ENCODE results near the gene ZNF8.
"Not testable (repeated sequence)": the region's sequence is repeated elsewhere in the genome, so short reads cannot be mapped to it uniquely, and the experiment has no call there.

ZNF8 gene

GRCh38 chr19:58300620-58301019 is 21.9 kb downstream of the ZNF8 start:
- DNase-seq, result no peak

DNA sequence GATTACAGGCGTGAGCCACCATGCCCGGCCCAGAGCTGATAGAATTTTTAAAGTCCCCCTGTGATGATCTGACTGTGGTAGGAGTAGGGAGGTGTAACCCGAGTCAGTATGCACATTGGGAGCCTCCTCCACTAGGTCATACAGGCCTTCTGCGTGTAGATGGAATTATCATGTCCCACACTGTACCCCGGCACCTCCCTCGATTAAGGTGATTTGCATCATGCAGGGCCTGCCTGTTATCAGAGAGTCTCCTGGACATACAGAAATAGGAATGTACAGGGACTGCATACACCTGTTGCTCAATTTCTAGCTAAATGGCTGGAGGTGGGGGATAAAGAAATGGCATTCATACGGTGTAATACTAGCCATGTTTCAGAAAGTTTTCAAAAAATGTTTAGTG is 25.5 kb downstream of the ZNF8 start:
- DNase-seq, result no peak

- DNase-seq, result no peak
These were observed 26.0 kb downstream of the ZNF8 start for GRCh38 chr19:58304748-58305064.

DNA sequence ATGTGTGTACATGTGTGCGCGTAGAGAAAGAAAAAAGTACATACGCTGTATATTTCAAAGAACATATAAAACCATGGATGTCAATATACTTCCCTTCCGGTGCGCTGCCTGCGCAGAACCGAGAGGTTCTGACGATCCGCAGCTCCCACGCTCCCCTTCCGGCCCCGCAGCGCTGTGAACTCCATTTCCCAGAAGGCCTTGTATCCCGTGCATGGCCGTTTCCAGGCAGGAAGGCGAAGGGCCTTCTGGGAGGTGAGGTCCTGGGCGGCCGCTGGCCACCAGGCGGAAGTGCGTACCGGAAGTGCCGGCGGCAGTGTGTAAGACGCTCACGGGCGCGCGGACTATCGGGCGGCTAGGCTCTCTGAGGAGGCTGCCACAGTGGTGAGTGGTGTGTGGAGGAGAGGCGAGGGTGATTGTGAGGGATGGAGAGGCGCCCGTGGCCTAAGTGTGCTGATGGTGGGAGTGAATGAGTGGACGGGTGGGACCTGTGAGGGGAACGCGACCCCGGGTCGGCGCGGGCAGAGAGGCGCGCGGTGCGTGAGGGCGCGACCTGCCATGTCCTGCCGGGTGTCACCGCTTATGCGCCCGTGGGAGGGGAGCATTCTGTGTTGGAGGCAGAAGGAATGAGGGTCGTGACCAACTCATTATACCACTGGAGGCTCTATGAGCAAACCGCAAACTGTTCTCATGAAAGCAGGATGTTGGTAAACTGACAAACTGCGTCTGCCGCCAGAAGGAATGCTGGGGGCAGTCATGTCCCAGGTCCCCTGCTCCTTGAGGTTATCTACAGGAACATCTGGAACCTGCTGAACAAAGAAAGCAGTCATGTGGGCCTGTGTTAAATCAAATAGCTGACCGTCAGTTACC is 26.5 kb downstream of the ZNF8 start, which contains the start of gene ERVK3-1:
Gene ERVK3-1, plus strand, starts transcription at position 313 of the 867 bp plus-strand sequence. CDS start 6,792 bp downstream, outside the sequence.
- DNase-seq, result peak; percentile 99

DNA sequence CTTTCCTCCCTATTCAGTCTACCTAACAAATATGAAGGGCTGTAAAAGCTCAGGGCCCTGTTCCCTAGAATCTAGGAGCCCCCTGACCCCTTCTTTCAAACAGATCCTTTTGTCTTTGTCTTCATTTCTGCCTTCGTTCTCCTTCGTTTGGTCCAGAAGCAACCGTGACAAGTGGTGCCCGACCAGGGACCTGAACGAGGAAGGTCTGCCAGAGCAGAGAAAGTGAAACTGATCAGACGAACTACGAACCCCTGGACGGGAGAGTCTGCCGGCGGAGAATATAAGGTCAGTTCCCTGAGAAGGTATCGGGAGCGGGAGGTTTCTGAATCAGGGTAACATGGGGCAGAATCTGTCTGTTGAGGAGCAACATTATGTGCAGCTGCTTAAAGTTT is 27.2 kb downstream of the ZNF8 start:
- DNase-seq, result no peak

DNA sequence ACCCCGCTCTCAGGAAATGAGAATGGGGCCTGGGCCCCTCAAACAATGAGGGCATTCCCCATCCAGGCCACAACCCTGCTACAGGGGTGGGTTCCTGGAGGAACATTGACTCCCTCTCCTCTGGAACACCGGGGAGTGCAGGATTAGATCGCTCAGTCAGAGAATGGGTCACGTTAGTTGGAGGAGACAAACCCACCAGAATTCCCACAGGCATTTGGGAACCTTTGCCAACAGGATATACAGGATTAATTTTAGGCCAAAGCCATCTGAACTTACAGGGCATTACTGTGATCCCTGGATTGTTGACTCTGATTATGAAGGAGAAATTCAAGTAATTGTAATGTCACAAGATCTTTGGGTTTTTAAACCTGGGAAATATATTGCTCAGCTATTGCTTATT is 29.0 kb downstream of the ZNF8 start:
- DNase-seq, result no peak

GRCh38 chr19:58310685-58311084 is 31.9 kb downstream of the ZNF8 start:
- DNase-seq, result not testable (repeated sequence)

- DNase-seq, result no peak
These were observed 32.6 kb downstream of the ZNF8 start for GRCh38 chr19:58311345-58311865.

DNA sequence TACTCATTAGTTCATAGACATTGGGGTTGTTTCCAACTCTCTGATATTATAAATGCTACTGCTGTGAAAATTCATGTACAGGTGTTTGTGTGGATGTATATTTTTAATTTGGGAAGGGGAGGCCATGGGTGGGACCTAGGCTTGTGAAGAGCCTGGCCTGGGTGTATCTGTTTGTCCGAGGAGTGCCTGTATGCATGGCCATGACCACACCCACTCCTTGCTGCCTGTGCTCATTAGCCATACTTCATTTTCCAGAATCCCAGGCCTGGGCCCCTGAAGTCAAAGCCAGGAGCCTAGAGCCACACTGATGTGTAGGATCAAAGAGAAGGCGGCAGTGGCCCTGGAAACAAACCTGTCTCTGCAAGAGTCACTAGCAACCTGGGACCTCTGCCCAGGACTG is 36.8 kb downstream of the ZNF8 start:
- DNase-seq, result no peak

- peak in 1 of 2 donors; percentile 15 for DNase-seq
These were observed 38.8 kb downstream of the ZNF8 start for GRCh38 chr19:58317476-58318072.

DNA sequence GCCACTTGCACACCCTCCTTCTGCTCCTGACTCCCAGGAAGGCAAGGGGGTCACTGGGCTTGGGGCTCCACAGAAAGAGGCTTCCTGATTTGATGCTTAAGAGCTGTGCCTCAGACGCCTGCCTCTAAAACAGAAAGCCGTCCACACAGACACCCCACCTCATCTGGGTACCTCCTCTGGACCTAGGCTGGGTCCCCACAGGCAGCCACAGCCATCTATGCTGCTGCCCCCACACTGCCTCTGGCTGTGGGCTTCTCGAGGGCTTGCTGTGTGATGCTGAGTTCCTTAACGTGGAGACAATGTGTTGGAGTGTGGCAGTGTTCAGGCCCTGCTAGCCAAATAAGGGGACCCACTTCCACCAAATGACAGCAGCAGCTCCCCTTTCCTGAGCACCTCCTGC is 39.5 kb downstream of the ZNF8 start:
- DNase-seq, result no peak

- DNase-seq, result no peak
These were observed 40.5 kb downstream of the ZNF8 start for GRCh38 chr19:58319241-58319640.

GRCh38 chr19:58325311-58326022 is 46.7 kb downstream of the ZNF8 start:
- DNase-seq, result no peak

DNA sequence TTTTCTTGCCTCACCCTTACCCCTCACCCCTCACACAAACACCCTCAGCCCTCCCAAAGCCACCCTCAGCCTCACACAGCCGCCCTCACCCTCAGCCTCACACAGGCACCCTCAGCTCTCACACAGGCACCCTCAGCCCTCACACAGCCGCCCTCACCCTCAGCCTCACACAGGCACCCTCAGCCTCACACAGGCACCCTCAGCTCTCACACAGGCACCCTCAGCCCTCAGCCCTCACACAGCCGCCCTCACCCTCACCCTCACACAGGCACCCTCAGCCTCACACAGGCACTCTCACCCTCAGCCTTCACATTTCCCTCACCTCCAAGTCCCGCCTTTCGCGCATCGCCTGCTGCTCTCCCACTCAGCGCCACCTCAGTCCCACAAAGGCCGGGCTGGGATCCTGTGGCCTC is 47.8 kb downstream of the ZNF8 start:
- no peak for DNase-seq

DNA sequence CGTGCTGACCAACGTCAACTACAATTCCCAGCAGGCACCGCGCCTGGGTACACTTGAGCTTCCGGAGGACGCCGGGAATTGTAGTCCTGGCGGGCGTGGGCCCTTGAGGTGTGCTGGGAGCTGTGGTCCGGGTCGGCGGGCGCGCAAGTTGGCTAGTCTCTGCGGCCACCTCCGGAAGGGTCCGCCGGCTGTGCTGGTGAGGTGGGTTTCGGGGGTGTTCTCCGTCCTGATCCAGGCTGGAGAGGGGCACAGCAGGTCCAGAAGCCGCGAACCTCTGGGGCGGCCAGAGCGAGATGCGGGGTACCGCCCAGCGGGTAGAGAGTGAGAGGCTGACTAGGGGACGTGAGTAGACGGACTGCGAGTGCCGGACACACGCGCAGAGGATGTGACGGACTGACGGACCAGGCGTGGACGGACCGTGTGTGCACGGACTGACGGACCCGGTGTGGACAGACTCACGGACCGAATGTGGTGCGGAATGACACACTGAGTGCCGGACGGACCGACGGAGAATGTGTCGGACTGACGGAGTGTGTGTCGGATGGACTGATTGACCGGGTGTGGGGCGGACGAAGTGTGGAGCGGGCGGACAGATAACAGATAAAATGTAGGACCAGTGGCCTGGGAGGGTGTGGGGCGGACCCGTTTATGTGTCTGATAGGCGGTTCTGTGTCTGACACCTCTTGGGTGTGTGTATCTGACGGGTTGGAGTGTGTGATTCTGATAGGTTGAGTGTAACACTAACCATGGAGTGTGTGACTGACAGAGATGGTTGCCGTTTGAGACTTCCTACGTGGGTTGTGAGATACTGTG is 48.4 kb downstream of the ZNF8 start, which contains the start of gene ZSCAN22:
Gene ZSCAN22, plus strand, starts transcription at position 81 of the 813 bp plus-strand sequence. CDS start 7,809 bp downstream, outside the sequence.
- peak; percentile 93 to 95 for DNase-seq

- peak; percentile 24 to 31 for DNase-seq
These were observed 50.2 kb downstream of the ZNF8 start for GRCh38 chr19:58328999-58329398.

GRCh38 chr19:58330458-58330857 is 51.7 kb downstream of the ZNF8 start:
- peak; percentile 43 to 63 for DNase-seq

- peak; percentile 56 to 61 for DNase-seq
These were observed 53.9 kb downstream of the ZNF8 start for GRCh38 chr19:58332697-58333096.

- peak; percentile 69 to 92 for DNase-seq
These were observed 56.0 kb downstream of the ZNF8 start for GRCh38 chr19:58334691-58335249.

DNA sequence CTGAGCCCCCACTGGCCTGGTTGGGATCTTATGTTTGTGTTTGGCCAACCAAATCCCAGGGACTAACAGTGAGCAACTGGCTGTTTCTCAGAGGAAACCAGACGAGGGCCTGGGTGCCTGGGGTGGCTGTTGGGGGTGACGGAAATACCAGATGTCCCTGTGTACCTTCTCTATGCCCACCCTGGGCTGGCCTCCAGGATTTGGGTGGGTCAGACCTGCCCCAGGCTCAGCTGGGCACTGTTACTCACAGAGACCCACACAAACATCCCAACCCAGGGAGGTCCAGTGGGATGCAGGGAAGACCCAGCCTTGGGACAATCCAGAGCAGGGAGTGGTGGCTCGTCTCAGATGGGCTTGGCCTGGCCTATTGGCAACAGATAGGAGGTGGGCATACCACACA is 56.9 kb downstream of the ZNF8 start:
- no peak for DNase-seq

DNA sequence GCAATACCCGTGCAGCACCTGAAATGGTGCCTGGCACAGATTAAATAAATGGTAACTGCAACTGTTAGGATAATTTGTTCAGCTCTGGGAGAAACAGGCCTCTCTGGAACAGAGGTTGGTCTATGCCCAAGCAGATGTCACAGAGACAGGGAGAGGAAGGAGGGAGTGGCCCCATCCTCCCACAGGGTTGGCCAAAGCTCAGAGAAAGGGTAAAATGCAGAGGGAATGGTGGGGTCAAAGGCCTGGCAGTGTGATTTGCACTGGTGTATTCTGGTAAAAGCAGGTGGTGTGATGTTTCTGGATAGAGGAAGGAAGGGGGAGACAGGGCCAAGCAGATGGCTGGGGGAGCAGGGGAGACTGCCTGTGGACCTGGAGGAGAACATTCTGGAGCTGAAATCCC is 57.5 kb downstream of the ZNF8 start:
- no peak for DNase-seq

GRCh38 chr19:58336820-58337219 is 58.1 kb downstream of the ZNF8 start:
- DNase-seq, result no peak

Measured in inflammatory macrophage (primary cell).